Measurements from ENCODE around the gene PPL. TPM values are rescaled to one million over a fixed set of nuclear protein-coding genes. Genes with fewer than 3 reads are reported as not detected.

The PPL gene
- total RNA-seq, 1 experiment from 2014 or later: 56.4 TPM

DNA sequence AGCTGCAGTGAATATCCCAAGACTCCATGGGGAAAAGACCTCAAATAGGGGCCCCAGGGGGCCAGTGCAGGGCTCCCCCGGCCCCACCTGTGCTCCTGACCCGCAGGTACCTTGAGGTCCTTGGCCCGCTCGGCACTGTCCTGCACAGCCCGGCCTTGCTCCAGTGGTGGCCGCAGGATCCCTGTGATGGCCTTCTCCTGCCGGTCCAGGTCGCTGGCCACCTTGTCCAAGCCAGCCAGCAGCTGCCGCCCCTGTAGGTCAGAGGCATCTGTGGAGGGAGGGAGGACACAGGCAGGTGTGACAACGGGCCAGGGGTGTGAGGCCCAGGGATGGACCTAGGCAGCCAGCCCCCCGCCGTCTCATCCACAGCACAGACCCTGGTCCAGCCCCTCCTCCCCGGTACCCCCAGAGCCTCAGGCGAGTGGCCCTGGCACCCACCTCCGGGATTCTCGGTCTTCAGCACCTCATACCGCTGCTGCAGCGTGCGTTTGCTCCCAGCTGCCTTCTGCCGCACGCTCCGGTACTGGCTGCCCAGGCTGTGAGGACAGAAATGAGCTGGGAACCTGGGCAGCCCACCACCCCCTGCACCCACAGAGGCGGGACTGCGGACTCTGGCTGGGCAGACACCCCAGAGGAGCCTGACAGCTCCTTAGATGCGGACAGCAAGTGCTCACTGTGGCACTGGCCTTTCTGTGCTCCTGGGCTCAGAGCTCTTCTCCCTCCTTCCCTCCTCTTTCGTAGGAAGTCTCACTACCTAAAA, 43.7 kb downstream of the PPL start:
- intact Hi-C loops (cut with micrococcal nuclease): no loop called here
- BruUV-seq (replicated peaks): no TSS peak
- ATAC-seq (no peak), DNase-seq (ENCODE audit: low read depth, low spot score) (no peak)
- Histone ChIP-seq H3K4me1 (ENCODE audit: control insufficient read depth in 1 of 2, insufficient read depth in 2 of 2, low read length in 2 of 2) (no peaks in the 10 kb centered on the region), H3K4me3 (replicated peaks in 1 of 2; ENCODE audit: low read depth in 1 of 2, low read length in 2 of 2) (no peak overlapping the region), H3K4me2 (ENCODE audit: low read length) (no peak overlapping the region), H3K9me3 (ENCODE audit: control insufficient read depth in 1 of 2, insufficient read depth in 1 of 2, low read depth in 1 of 2, low read length in 2 of 2) (no peaks in the 10 kb centered on the region), H3K9me2 (ENCODE audit: insufficient read depth) (no peaks in the 10 kb centered on the region), H2AFZ (ENCODE audit: low read depth, low read length, poor library complexity, severe bottlenecking) (no peak overlapping the region), H3K27ac (ENCODE audit: low read depth, low read length) (no peak overlapping the region), H3K36me3 (ENCODE audit: control insufficient read depth in 1 of 2, insufficient read depth in 2 of 2, low read length in 2 of 2) (peaks cover 11 to 12% of the 10 kb centered on the region in 2 experiments; a peak in 3 of 4 replicates), H4K20me1 (ENCODE audit: insufficient read depth) (no peaks in the 10 kb centered on the region), H3K79me2 (ENCODE audit: insufficient read depth, low read length) (no peaks in the 10 kb centered on the region), H3K27me3 (ENCODE audit: insufficient read depth, low read length) (no peaks in the 10 kb centered on the region), H3K9ac (ENCODE audit: low read length) (no peak overlapping the region)
- POLR2A ChIA-PET: no interaction called here
- RAD21 ChIA-PET (ENCODE audit: low non-redundant PET in 1 of 2, low total read pairs in 2 of 2, uncharacterized antibody in 2 of 2, unreplicated experiment in 2 of 2): no interaction called here
- CTCF ChIA-PET: no interaction called here
- TF ChIP-seq, protein P1, sequence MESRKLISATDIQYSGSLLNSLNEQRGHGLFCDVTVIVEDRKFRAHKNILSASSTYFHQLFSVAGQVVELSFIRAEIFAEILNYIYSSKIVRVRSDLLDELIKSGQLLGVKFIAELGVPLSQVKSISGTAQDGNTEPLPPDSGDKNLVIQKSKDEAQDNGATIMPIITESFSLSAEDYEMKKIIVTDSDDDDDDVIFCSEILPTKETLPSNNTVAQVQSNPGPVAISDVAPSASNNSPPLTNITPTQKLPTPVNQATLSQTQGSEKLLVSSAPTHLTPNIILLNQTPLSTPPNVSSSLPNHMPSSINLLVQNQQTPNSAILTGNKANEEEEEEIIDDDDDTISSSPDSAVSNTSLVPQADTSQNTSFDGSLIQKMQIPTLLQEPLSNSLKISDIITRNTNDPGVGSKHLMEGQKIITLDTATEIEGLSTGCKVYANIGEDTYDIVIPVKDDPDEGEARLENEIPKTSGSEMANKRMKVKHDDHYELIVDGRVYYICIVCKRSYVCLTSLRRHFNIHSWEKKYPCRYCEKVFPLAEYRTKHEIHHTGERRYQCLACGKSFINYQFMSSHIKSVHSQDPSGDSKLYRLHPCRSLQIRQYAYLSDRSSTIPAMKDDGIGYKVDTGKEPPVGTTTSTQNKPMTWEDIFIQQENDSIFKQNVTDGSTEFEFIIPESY (IDR thresholded peaks at IDR 0.05; ENCODE audit: extremely low read depth, insufficient replicate concordance, low read length): no peak
- TF ChIP-seq EGR1 (IDR thresholded peaks at IDR 0.05; ENCODE audit: low read depth): no peak
- no peak for TF ChIP-seq ZNF274 (IDR thresholded peaks at IDR 0.05; ENCODE audit: low read depth, low read length)
- no peak for TF ChIP-seq SRF (IDR thresholded peaks at IDR 0.05; ENCODE audit: low read depth)
- no peak for TF ChIP-seq TCF7L2 (IDR thresholded peaks at IDR 0.05; ENCODE audit: borderline replicate concordance, extremely low read depth, insufficient read depth, insufficient read length)
- TF ChIP-seq SP1 (IDR thresholded peaks at IDR 0.05; ENCODE audit: low read depth): no peak
- no peak for TF ChIP-seq CEBPB (IDR thresholded peaks at IDR 0.05; ENCODE audit: low read depth)
- TF ChIP-seq, protein P2, sequence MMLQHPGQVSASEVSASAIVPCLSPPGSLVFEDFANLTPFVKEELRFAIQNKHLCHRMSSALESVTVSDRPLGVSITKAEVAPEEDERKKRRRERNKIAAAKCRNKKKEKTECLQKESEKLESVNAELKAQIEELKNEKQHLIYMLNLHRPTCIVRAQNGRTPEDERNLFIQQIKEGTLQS (IDR thresholded peaks at IDR 0.05): no peak
- no peak for TF ChIP-seq FOSL1 (IDR thresholded peaks at IDR 0.05; ENCODE audit: low read depth)
- TF ChIP-seq ELF1 (IDR thresholded peaks at IDR 0.05; ENCODE audit: borderline replicate concordance, low read depth): no peak
- TF ChIP-seq CBX3 (IDR thresholded peaks at IDR 0.05; ENCODE audit: low read depth): no peak
- TF ChIP-seq EZH2phosphoT487 (IDR thresholded peaks at IDR 0.05; ENCODE audit: borderline replicate concordance): no peak
